ENCODE results near the gene GPNMB.

DNA sequence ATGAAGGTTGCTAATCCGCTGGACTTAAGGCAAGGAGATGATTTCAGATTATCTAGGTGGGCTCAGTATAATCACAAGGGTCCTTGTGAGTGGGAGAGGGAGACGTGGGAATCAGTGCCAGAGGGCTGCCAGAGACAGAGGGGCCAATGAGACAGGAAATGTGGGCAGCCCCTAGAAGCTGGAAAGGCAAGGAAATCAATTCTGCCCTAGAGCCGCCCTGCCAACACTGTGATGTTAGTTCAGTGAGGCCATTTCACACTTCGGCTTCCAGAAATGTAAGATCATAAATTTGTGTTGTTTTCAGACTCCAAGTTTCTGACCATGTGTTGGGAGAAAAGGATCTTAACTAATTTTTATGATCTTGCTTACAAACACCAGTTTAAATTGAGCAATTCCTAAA, 3.6 kb upstream of the GPNMB start:
- TF ChIP-seq CTCF (IDR thresholded peaks at IDR 0.05; ENCODE audit: low read depth, low read length, missing input control), result no peak
- no peak for TF ChIP-seq FOXA1 (IDR thresholded peaks at IDR 0.05)
- no peak for TF ChIP-seq YY1 (IDR thresholded peaks at IDR 0.05)
- no peak for TF ChIP-seq HNF4G (IDR thresholded peaks at IDR 0.05)
- no peak for TF ChIP-seq EGR1 (IDR thresholded peaks at IDR 0.05; ENCODE audit: low read depth in 2 of 2)
- TF ChIP-seq REST (IDR thresholded peaks at IDR 0.05), result no peak
- no peak for TF ChIP-seq MAX (IDR thresholded peaks at IDR 0.05)
- no peak for TF ChIP-seq GABPA (IDR thresholded peaks at IDR 0.05 in 1 of 2, conservative IDR thresholded peaks at IDR 0.05 in 1 of 2)
- TF ChIP-seq ATF3 (IDR thresholded peaks at IDR 0.05), result no peak
- no peak for TF ChIP-seq RXRA (IDR thresholded peaks at IDR 0.05)
- TF ChIP-seq JUND (IDR thresholded peaks at IDR 0.05), result no peak

Data from liver (tissue), 3 donors.